Retinal pigment epithelial cell (primary cell): ENCODE data around the gene OR2S2.
"Not testable (repeated sequence)": the region's sequence is repeated elsewhere in the genome, so short reads cannot be mapped to it uniquely, and the experiment has no call there.

ENCODE experiments used
- DNase-seq: peaks from one replicate; pipeline ENCODE4 v3.0.0-alpha.2; 2010; ENCODE audit warnings: low read depth
- H3K4me3 ChIP-seq: 2 replicates; pipeline ENCODE4 v1.5.1; 2011; ENCODE audit warnings: mild to moderate bottlenecking, low read length, control low read depth, moderate library complexity
- TF ChIP-seq, protein P1 (sequence below): conservative IDR thresholded peaks from 2 replicates; pipeline ENCODE4 v1.5.1; 2011; ENCODE audit warnings: low read depth, low read length, control low read depth, inconsistent platforms

OR2S2 gene

DNA sequence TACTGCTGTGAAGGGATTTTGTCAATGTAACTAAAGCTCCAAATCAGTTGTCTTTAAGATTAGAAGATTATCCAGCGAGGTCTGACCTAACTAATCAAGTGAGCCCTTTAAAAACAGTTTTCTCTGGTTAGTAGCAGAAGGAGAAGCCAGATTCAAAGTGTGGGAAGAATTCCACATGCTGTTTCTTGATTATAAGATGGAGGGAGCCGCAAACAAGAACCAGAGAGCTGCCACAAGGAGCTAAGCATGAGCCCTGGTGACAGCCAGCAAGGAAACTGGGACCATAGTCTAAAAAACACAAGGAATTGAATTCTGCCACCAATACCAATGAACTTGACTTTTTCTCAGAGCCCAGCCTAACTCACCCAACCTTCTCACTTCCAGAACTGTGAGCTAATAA is 37.0 kb upstream of the OR2S2 start:
- no peak for DNase-seq

DNA sequence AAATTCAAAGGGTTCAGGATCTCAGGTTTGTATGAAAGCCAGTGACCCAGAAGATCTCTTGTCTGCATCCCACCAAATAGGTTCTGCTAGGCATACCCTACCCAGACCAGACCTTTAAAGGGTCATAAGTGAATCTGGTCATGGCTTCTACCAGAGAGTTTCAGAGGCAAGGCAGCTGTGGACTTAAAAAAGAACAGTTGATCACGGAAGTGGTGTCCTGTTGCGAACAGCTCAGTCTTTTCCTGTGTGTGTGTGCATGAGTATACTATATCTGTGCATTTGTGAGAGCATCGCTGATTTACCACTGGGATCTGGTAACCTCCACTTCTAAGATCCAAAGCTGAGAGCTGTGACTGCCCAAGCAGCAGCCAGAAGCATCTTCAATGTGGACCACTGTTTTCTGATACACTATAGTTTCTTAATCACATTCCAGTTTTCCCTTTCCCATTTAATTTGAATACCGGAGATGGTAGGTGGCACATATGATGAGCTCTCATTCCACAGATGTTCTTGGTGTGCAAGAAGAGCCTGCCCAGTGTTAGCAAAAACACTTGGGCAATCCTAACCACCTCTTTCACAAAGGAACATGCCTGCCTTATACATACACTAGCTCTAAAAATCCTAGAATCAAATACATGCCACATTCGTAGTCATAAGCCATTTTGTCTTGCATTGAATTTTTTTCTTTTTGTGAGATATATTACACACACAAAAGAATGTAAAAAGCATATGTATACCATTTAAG is 36.2 kb upstream of the OR2S2 start:
- no peak overlapping the region for H3K4me3 ChIP-seq
- TF ChIP-seq, protein P1, sequence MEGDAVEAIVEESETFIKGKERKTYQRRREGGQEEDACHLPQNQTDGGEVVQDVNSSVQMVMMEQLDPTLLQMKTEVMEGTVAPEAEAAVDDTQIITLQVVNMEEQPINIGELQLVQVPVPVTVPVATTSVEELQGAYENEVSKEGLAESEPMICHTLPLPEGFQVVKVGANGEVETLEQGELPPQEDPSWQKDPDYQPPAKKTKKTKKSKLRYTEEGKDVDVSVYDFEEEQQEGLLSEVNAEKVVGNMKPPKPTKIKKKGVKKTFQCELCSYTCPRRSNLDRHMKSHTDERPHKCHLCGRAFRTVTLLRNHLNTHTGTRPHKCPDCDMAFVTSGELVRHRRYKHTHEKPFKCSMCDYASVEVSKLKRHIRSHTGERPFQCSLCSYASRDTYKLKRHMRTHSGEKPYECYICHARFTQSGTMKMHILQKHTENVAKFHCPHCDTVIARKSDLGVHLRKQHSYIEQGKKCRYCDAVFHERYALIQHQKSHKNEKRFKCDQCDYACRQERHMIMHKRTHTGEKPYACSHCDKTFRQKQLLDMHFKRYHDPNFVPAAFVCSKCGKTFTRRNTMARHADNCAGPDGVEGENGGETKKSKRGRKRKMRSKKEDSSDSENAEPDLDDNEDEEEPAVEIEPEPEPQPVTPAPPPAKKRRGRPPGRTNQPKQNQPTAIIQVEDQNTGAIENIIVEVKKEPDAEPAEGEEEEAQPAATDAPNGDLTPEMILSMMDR = no peak
- DNase-seq = no peak

More for the DNA sequence above, 37.0 kb upstream of the OR2S2 start:
- H3K4me3 ChIP-seq = no peak overlapping the region
- TF ChIP-seq, protein P1 = no peak

DNA sequence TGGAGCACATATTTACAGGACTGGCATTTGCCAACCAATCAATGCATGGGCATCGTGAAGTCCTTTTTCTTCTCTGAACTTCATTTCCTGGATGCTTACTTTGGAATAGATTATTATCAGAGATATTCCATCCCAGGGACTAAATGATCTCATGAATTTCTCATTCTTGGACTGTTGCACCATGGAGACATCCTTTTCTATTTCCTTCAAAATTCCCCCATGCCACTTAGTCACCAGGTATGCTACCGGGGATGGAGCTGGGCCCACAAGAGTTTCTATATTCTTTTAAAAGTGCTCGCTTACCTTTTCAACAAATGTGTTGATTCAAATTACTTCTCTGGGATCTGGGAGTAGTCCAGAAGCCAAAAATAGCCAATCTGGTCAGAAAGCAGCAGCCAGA is 35.2 kb upstream of the OR2S2 start:
- DNase-seq, H3K4me3 ChIP-seq: not testable (repeated sequence)

DNA sequence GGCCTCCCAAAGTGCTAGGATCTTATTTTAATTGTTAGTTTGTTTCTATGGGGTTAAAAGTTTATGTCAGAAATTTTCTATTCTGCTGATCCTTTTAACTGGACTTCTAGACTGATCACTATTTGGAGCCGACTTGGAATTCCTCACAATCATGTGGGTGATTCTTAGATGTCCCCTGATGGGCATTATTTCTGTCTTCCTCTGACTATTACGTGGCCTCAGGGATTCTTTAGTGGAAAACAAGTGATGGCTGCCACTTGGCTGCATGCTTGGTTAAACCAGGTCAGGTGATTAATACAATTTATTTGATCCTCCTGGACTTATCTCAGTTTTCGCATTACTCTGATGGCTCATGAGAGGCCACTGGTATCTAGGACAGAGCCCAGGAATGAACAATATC is 32.2 kb upstream of the OR2S2 start:
- H3K4me3 ChIP-seq = no peak overlapping the region
- DNase-seq = no peak
- TF ChIP-seq, protein P1 = no peak

DNA sequence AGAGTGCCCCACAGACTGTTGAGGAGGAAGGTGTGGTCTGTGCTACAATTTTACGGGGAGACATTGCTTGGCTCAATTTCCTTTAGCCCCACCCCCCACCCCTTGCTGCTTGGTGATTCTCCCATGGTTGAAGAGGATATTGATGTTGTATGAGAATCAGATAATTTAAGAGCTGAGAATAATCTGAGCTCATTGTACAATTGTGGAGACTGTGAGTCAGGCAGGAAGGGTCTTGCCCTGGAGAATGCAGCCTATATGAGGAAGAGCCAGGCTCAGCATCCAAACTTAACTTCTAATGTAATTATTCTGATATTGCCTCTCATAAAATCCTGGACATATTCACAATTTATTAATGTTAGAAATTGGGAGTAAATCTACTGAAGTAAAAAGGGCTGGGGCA is 26.1 kb upstream of the OR2S2 start:
- TF ChIP-seq, protein P1 = no peak
- DNase-seq = no peak
- no peak overlapping the region for H3K4me3 ChIP-seq

DNA sequence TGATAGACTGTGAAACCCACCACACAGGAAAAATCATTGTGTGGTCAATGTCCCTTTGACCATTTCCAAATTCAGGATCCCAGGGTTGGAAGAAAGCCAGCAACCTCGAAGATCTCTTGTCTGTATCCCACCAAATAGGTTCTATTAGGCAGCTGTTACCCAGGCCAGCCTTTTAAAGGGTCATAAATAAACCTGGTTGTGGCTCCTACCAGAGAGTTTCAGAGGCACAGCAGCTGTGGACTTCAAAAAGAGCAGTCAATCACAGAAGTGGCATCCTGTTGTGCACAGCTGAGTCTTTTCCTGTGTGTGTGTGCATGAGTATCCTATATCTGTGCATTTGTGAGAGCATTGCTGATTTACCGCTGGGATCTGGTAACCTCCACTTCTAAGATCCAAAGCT is 23.7 kb upstream of the OR2S2 start:
- TF ChIP-seq, protein P1 = no peak
- H3K4me3 ChIP-seq = no peak overlapping the region
- DNase-seq = no peak

DNA sequence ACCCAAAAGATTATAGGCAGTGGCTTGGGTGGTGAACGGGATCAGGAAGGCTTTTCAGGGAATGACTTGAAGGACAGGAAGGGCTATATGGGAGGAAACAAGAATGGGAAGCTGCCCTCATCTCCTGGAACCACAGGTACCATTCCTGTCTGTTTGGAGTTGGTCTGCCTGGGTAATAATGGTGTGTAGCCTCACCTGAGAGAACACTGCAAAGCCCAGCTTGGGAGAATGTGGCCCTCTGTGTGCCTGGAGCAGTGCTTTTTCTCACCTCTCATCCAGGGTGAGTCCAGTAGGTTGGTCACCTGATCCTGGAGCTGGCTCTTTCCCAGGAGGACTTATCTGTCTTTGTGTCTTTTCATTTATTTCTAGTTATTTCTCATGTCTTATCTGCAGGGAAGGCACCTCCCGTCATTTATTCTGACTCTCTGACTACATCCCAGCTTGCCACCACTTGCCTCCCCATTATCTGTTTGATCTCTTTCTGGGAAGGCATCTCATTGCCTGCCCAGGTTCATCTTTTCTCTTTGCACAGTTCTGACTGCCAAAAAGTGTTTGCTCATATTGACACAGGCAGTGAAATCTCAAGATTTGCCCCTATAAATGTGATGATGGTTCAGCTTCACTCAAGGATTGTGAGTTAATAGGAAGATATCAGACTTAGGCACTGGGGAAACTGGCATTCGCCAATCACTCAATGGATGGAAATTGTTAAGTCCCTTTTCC is 22.5 kb upstream of the OR2S2 start:
- no peak overlapping the region for H3K4me3 ChIP-seq
- TF ChIP-seq, protein P1 = no peak
- DNase-seq = no peak
